SK-N-SH treated with all-trans-retinoic acid at 6 μM for 48 hours (cell line): Measurements from ENCODE around the gene ABCD3.
A peak's percentile ranks its signal among the peaks of the same experiment; 100 is the strongest.

Source experiments
- ATAC-seq: fragments of 200-7000 bp; cut with Tn5 transposase; 3 replicates; pipeline ENCODE4 v1.9.1; 2020; ENCODE audit warnings: mild to moderate bottlenecking, moderate library complexity
- ARNTL ChIP-seq: fragments of 450-650 bp; formaldehyde crosslinking; IDR thresholded peaks from 2 replicates; pipeline ENCODE4 v1.5.0; 2020; ENCODE audit warnings: low read depth, mild to moderate bottlenecking, moderate library complexity, borderline replicate concordance
- BACH2 ChIP-seq: fragments of 250-450 bp; sonication (Bioruptor Pico); IDR thresholded peaks from 2 replicates; pipeline ENCODE4 v1.9.0; 2021; ENCODE audit warnings: mild to moderate bottlenecking, borderline replicate concordance
- CREB5 ChIP-seq: fragments of 250-450 bp; sonication (Bioruptor Pico); IDR thresholded peaks from 2 replicates; pipeline ENCODE4 v1.5.1; 2020; ENCODE audit warnings: low read depth, mild to moderate bottlenecking, moderate library complexity
- CSDC2 ChIP-seq: fragments of 250-450 bp; sonication (Bioruptor Pico); IDR thresholded peaks from 2 replicates; pipeline ENCODE4 v1.5.0; 2020; ENCODE audit warnings: mild to moderate bottlenecking, moderate library complexity
- ISL1 ChIP-seq: fragments of 250-450 bp; sonication (Bioruptor Pico); IDR thresholded peaks from 2 replicates; pipeline ENCODE4 v2.1.2; 2022; ENCODE audit warnings: mild to moderate bottlenecking, moderate library complexity
- OSR1 ChIP-seq: fragments of 250-450 bp; sonication (Bioruptor Pico); IDR thresholded peaks from 2 replicates; pipeline ENCODE4 v1.8.0; 2022; ENCODE audit warnings: moderate library complexity, mild to moderate bottlenecking, inconsistent platforms
- PATZ1 ChIP-seq: fragments of 250-450 bp; sonication (Bioruptor Pico); IDR thresholded peaks from 2 replicates; pipeline ENCODE4 v1.8.0; 2020; ENCODE audit warnings: mild to moderate bottlenecking, moderate library complexity, borderline replicate concordance
- POU6F1 ChIP-seq: fragments of 250-450 bp; sonication (Bioruptor Pico); IDR thresholded peaks from 2 replicates; pipeline ENCODE4 v1.8.0; 2021; ENCODE audit warnings: low read depth, mild to moderate bottlenecking, moderate library complexity, borderline replicate concordance
- PPARA ChIP-seq: fragments of 250-450 bp; sonication (Bioruptor Pico); IDR thresholded peaks from 2 replicates; pipeline ENCODE4 v1.5.0; 2020; ENCODE audit warnings: mild to moderate bottlenecking, borderline replicate concordance
- RARB ChIP-seq: fragments of 250-450 bp; sonication (Bioruptor Pico); IDR thresholded peaks from 2 replicates; pipeline ENCODE4 v1.8.0; 2021; ENCODE audit warnings: mild to moderate bottlenecking, moderate library complexity
- SNAI2 ChIP-seq: fragments of 250-450 bp; sonication (Bioruptor Pico); IDR thresholded peaks from 2 replicates; pipeline ENCODE4 v1.5.0; 2020; ENCODE audit warnings: mild to moderate bottlenecking, moderate library complexity
- TCF4 ChIP-seq: fragments of 250-450 bp; sonication (Bioruptor Pico); IDR thresholded peaks from 2 replicates; pipeline ENCODE4 v1.8.0; 2021; ENCODE audit warnings: mild to moderate bottlenecking, moderate library complexity, borderline replicate concordance
- TOX ChIP-seq: fragments of 250-450 bp; sonication (Bioruptor Pico); IDR thresholded peaks from 2 replicates; pipeline ENCODE4 v1.8.0; 2021; ENCODE audit warnings: mild to moderate bottlenecking, moderate library complexity, borderline replicate concordance
- ZC3H10 ChIP-seq: fragments of 250-450 bp; sonication (Bioruptor Pico); IDR thresholded peaks from 2 replicates; pipeline ENCODE4 v1.5.1; 2021; ENCODE audit warnings: mild to moderate bottlenecking, moderate library complexity
- ZFP30 ChIP-seq: fragments of 450-650 bp; formaldehyde crosslinking; IDR thresholded peaks from 2 replicates; pipeline ENCODE4 v1.5.0; 2022; ENCODE audit warnings: mild to moderate bottlenecking, moderate library complexity
- ZNF565 ChIP-seq: fragments of 450-650 bp; formaldehyde crosslinking; conservative IDR thresholded peaks from 2 replicates; pipeline ENCODE4 v1.5.0; 2020; ENCODE audit warnings: low read depth, mild to moderate bottlenecking, moderate library complexity
- ZNF70 ChIP-seq: fragments of 450-650 bp; formaldehyde crosslinking; IDR thresholded peaks from 2 replicates; pipeline ENCODE4 v1.5.0; 2020; ENCODE audit warnings: mild to moderate bottlenecking, moderate library complexity
- ZNF8 ChIP-seq: fragments of 450-650 bp; formaldehyde crosslinking; IDR thresholded peaks from 2 replicates; pipeline ENCODE4 v1.5.0; 2020; ENCODE audit warnings: mild to moderate bottlenecking, moderate library complexity
- TF ChIP-seq, protein P1 (sequence below): fragments of 250-450 bp; sonication (Bioruptor Pico); IDR thresholded peaks from 2 replicates; pipeline ENCODE4 v1.5.0; 2020; ENCODE audit warnings: mild to moderate bottlenecking, moderate library complexity

ABCD3 gene

DNA sequence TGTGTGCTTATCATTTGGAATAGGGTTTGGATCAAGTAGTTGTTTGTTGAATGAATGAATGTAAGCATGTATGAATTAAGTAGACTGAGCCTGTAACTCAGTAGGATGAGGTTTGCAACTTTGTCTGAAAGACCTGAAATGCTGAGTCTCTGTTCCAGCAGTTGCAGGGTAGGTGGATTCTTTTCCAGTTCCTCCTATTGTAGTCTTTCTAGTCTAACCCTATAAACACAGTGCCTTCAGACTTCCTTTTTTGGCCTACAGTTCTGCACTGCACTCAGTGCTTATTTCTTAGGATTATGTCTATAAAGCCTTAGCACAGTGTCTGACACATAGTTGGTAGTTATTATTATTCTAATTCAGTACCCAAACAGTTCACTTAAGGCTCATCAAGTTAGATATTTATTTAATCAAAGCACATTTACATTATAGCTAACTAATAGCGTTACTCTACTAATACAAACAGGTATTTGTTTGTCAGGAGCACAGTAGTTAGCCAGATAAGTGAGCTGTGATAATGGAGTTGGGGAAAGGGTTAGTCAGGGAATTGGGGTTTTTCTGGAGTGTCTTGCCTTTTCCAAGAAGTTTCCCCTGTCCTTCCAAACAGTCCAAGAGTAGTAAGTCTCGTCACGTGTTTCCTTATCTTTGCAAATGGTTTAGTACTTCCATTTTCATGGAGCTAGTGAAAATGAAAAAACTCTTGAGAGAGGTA, 45.0 kb downstream of the ABCD3 start:
- no peak for ATAC-seq
- TF ChIP-seq RARB (CRISPR knock-in tag) (no peak), CREB5 (no peak), ZFP30 (no peak)
- TF ChIP-seq, all 23 proteins: peak for 0

- ATAC-seq, result peak; percentile 58; the same call in 2 of the 3 replicates
- no peak for TF ChIP-seq PATZ1 (CRISPR knock-in tag)
- TF ChIP-seq ZNF70, result no peak
- TF ChIP-seq ZNF565 (CRISPR knock-in tag), result no peak
- no peak for TF ChIP-seq BACH2 (CRISPR knock-in tag)
- TF ChIP-seq ZNF8 (CRISPR knock-in tag), result no peak
- no peak for TF ChIP-seq ISL1 (CRISPR knock-in tag)
- no peak for TF ChIP-seq OSR1 (CRISPR knock-in tag)
- no peak for TF ChIP-seq ARNTL
- no peak for TF ChIP-seq CREB5
- TF ChIP-seq TOX, result no peak
- no peak for TF ChIP-seq SNAI2 (CRISPR knock-in tag)
- TF ChIP-seq CSDC2 (CRISPR knock-in tag), result no peak
- no peak for TF ChIP-seq PPARA (CRISPR knock-in tag)
- no peak for TF ChIP-seq RARB (CRISPR knock-in tag)
- TF ChIP-seq TCF4 (CRISPR knock-in tag), result no peak
- TF ChIP-seq, protein P1, sequence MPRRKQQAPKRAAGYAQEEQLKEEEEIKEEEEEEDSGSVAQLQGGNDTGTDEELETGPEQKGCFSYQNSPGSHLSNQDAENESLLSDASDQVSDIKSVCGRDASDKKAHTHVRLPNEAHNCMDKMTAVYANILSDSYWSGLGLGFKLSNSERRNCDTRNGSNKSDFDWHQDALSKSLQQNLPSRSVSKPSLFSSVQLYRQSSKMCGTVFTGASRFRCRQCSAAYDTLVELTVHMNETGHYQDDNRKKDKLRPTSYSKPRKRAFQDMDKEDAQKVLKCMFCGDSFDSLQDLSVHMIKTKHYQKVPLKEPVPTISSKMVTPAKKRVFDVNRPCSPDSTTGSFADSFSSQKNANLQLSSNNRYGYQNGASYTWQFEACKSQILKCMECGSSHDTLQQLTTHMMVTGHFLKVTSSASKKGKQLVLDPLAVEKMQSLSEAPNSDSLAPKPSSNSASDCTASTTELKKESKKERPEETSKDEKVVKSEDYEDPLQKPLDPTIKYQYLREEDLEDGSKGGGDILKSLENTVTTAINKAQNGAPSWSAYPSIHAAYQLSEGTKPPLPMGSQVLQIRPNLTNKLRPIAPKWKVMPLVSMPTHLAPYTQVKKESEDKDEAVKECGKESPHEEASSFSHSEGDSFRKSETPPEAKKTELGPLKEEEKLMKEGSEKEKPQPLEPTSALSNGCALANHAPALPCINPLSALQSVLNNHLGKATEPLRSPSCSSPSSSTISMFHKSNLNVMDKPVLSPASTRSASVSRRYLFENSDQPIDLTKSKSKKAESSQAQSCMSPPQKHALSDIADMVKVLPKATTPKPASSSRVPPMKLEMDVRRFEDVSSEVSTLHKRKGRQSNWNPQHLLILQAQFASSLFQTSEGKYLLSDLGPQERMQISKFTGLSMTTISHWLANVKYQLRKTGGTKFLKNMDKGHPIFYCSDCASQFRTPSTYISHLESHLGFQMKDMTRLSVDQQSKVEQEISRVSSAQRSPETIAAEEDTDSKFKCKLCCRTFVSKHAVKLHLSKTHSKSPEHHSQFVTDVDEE (CRISPR knock-in tag), result no peak
- no peak for TF ChIP-seq POU6F1 (CRISPR knock-in tag)
- no peak for TF ChIP-seq ZC3H10 (CRISPR knock-in tag)
Measured at GRCh38 chr1:94463765-94464330, 45.7 kb downstream of the ABCD3 start.

DNA sequence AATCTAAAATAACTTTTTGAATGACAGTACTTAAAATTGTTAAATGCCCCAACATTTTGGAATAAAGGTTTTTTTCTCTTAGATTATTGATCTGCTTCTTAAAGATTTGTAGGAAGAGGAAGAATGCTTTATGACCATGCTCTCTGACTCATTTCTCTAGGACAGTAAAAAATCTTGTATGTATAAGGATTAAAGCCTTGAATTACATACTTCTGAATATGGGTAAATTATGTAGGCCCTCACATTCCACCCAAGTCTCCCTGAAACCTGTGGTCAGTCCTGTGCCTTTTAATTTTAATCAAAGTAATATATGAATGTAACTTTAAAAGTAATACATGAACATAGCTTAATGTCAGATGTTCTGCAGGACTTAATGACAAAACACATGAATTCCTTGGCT, 50.5 kb downstream of the ABCD3 start:
- no peak for ATAC-seq
- TF ChIP-seq POU6F1 (CRISPR knock-in tag) (no peak), ZFP30 (no peak)
